ACC112 (cell line): ENCODE results near the gene ARHGAP10.

Experiments
- H2AFZ ChIP-seq: fragments of 200-600 bp; sonication (generic); one replicate; pipeline ENCODE4 v1.6.0; 2017; ENCODE audit warnings: antibody characterized with exemption, low read length; ENCODE audit not compliant: unreplicated experiment
- H3K27ac ChIP-seq: fragments of 200-600 bp; sonication (generic); 2 replicates; pipeline ENCODE4 v1.5.1; 2014; ENCODE audit warnings: low read depth, mild to moderate bottlenecking, antibody characterized with exemption, low read length, moderate library complexity
- H3K27me3 ChIP-seq: fragments of 200-600 bp; sonication (generic); 2 replicates; pipeline ENCODE4 v1.6.1; 2014; ENCODE audit warnings: mild to moderate bottlenecking, antibody characterized with exemption, low read length, moderate library complexity, mixed read lengths; ENCODE audit not compliant: insufficient read depth
- H3K36me3 ChIP-seq: fragments of 200-600 bp; sonication (generic); 2 replicates; pipeline ENCODE4 v1.6.1; 2016; ENCODE audit warnings: mild to moderate bottlenecking, antibody characterized with exemption, low read length, moderate library complexity, mixed read lengths; ENCODE audit not compliant: insufficient read depth
- H3K4me1 ChIP-seq: fragments of 200-600 bp; sonication (generic); one replicate; pipeline ENCODE4 v1.6.1; 2016; ENCODE audit warnings: low read length, mixed read lengths; ENCODE audit not compliant: insufficient read depth, unreplicated experiment, control insufficient read depth
- H3K4me3 ChIP-seq: fragments of 200-600 bp; sonication (generic); 2 replicates; pipeline ENCODE4 v1.5.1; 2014; ENCODE audit warnings: mild to moderate bottlenecking, low read depth, low read length
- H3K79me2 ChIP-seq: fragments of 200-600 bp; sonication (generic); one replicate; pipeline ENCODE4 v1.6.0; 2016; ENCODE audit warnings: low read length; ENCODE audit not compliant: control insufficient read depth, unreplicated experiment, insufficient read depth

ARHGAP10 gene

DNA sequence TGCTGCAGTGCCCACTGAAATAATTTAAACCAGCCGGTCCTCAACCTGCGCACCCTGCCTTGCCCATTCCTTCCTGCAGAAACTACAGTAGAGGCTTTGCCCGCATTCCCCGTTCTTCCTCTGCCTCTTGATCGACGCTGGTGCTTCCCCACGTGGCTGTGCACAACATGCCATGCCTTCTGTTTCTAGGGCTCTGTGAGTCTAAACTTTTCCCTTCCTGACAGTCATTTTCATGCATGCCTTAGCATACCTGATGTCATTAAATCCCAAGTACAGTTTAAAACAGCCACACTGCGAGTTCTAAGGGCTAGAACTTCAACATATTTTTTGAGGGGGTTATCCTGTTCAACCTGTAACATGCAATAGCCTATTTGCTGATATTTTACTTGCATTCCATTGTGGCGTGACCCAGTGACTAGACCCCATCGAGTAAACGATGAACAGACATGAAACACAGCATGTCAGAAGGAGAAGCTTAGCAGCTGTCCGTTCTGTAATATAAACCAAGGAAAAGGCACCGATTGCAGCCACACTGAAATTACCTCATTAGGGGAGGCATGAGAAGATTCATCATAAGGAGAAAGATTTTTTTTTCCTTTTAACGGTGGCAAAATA is 232.5 kb downstream of the ARHGAP10 start:
- H3K36me3 ChIP-seq, result peaks cover 5% of the 10 kb centered on the region; the same call in 1 of the 2 replicates

DNA sequence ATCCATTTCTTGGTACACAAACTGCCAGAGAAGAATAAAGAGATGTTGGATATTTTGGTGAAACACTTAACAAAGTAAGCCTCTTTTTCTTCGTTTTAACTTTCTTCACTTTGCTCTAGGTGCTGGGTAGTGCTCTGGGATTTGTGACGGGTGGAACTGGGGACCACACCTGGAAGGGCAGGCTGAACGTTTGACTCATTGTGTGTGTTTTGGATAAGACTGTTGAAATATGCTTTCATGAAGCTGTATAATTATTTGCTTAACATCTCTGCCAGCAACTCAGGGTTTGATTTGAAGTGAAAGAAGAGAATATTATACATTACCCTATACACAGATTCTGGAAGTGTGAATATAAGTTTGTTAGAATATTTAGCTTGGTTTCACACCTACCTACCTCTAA is 233.2 kb downstream of the ARHGAP10 start:
- no peaks in the 10 kb centered on the region for H3K4me1 ChIP-seq
- no peaks in the 10 kb centered on the region for H3K27me3 ChIP-seq
- no peak overlapping the region for H3K4me3 ChIP-seq
- H3K79me2 ChIP-seq, result no peaks in the 10 kb centered on the region
- H2AFZ ChIP-seq, result no peak overlapping the region
- no peak overlapping the region for H3K27ac ChIP-seq
- H3K36me3 ChIP-seq, result peaks cover 5% of the 10 kb centered on the region; the same call in 1 of the 2 replicates

More for the DNA sequence above, 232.5 kb downstream of the ARHGAP10 start:
- Histone ChIP-seq H2AFZ (no peak overlapping the region), H3K27me3 (no peaks in the 10 kb centered on the region), H3K27ac (no peak overlapping the region), H3K4me1 (no peaks in the 10 kb centered on the region), H3K79me2 (no peaks in the 10 kb centered on the region), H3K4me3 (no peak overlapping the region)

DNA sequence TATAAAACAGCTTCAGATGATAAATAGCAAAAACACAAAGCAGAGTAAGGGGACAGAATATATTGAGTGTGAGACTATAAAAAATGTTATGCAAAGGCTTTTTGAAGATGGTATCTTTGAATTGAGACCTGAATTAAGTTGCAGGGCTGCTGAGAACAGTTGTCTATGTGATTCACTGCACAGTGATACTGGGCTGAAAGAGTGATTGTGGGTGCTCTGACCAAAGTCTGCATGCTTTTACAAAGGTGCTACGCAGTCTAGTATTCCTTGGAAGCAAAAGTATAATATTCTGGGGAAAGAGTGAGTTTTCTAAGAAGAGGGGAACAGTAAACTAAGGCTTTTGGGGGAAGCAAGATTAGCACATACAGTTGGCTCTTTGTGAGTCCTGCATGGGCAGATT is 234.0 kb downstream of the ARHGAP10 start:
- Histone ChIP-seq H3K4me1 (no peaks in the 10 kb centered on the region), H3K27me3 (no peaks in the 10 kb centered on the region), H3K27ac (no peak overlapping the region), H3K79me2 (no peaks in the 10 kb centered on the region), H2AFZ (no peak overlapping the region), H3K4me3 (no peak overlapping the region), H3K36me3 (peaks cover 5% of the 10 kb centered on the region; the same call in 1 of the 2 replicates)

DNA sequence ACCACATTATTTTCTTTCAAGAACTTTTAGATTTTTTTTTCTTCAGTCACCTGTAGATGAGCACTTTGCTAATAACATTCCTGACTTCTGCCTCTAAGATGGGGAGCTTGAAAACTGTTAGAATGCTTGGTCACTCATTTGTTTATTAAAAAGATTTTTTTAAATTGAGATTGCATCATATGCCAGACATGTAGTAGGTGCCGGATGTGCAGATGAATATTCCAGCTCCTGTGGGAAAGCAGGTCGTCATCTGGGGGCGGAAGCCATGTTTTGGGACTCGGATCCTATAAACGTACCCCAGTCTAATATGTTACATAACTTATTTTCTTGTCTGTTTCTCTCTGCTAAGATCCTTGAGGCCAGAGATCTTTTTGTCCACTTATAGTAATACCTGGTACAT is 236.8 kb downstream of the ARHGAP10 start:
- Histone ChIP-seq H3K4me1 (no peaks in the 10 kb centered on the region), H3K27ac (no peak overlapping the region), H2AFZ (no peak overlapping the region), H3K36me3 (peaks cover 8% of the 10 kb centered on the region; the same call in 1 of the 2 replicates), H3K27me3 (no peaks in the 10 kb centered on the region), H3K79me2 (no peaks in the 10 kb centered on the region), H3K4me3 (no peak overlapping the region)

DNA sequence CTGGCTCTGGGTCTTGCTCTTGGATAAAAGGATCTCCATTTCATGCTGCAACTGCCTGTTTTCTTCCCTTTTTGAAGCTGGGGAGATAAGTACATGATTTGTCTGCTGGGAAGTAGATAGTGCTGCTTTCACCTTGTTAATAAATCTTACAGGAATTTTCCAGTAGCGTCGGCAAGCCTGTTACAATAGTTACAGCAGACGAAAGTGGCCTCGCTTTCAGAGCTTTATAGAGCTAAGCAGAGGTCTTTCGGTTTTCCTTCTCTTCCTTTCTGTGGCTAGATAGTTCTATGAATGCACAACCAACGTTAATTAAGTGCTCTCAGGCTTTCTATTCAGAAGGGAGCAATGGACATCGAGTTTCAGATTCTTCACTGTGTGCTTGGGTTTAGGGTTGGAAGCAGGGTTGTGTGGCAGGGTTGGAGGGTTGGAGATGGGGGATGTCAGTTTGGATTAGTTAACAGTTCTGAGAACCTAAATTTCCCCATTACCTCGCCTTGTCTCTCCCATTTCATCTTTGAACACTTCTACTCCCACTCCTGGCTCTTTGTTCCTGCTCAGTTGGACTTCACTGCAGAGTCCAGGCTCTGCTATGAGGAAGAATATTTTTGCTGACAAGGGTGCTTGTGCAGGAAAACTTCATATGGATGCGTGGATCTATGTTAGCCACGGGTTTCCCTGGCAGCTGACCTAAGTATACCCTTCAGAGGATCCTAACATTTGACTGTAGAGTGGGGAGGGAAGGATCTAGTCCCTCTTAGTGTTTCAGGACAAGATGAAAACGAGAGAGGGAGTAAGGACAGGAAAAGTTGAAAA is 237.9 kb downstream of the ARHGAP10 start:
- H2AFZ ChIP-seq, result no peak overlapping the region

GRCh38 chr4:147971116-147971515 is 239.2 kb downstream of the ARHGAP10 start:
- Histone ChIP-seq H3K27me3 (no peaks in the 10 kb centered on the region), H2AFZ (no peak overlapping the region), H3K4me1 (peaks cover 6% of the 10 kb centered on the region), H3K79me2 (no peaks in the 10 kb centered on the region), H3K36me3 (peaks cover 8% of the 10 kb centered on the region), H3K27ac (no peak overlapping the region), H3K4me3 (no peak overlapping the region)

More for the DNA sequence above, 237.9 kb downstream of the ARHGAP10 start:
- Histone ChIP-seq H3K27me3 (no peaks in the 10 kb centered on the region), H3K27ac (no peak overlapping the region), H3K4me3 (no peak overlapping the region), H3K4me1 (no peaks in the 10 kb centered on the region), H3K36me3 (peaks cover 8% of the 10 kb centered on the region; the same call in 1 of the 2 replicates), H3K79me2 (no peaks in the 10 kb centered on the region)

DNA sequence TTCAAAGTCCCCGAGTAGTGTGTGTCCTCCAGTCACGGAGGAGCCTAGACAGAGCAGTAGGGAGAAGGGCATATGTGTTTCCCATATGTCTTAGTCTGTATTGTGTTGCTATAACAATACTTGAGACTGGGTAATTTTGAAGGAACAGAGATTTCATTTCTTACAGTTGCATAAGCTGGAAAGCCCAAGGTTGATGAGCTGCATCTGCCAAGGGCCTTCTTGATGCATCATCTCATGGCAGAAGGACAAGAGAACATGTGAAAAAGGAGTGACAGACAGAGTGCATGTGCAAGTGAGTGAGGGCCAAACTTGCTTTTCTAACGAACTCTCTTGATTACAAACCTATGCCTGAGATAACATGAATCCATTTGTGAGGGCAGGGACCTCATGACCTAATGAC is 243.4 kb downstream of the ARHGAP10 start:
- no peaks in the 10 kb centered on the region for H3K27me3 ChIP-seq
- H3K4me1 ChIP-seq, result peaks cover 7% of the 10 kb centered on the region
- H3K4me3 ChIP-seq, result no peak overlapping the region
- H3K79me2 ChIP-seq, result peaks cover 6% of the 10 kb centered on the region
- no peak overlapping the region for H2AFZ ChIP-seq
- peaks cover 3% of the 10 kb centered on the region; the same call in 1 of the 2 replicates for H3K36me3 ChIP-seq
- H3K27ac ChIP-seq, result no peak overlapping the region

- H3K27me3 ChIP-seq, result no peaks in the 10 kb centered on the region
- H2AFZ ChIP-seq, result no peak overlapping the region
- H3K79me2 ChIP-seq, result peaks cover 9% of the 10 kb centered on the region
- H3K4me1 ChIP-seq, result peaks cover 15% of the 10 kb centered on the region
- peaks cover under 1% of the 10 kb centered on the region; the same call in 1 of the 2 replicates for H3K36me3 ChIP-seq
- H3K4me3 ChIP-seq, result no peak overlapping the region
- no peak overlapping the region for H3K27ac ChIP-seq
Observed at GRCh38 chr4:147975933-147976928, 244.3 kb downstream of the ARHGAP10 start.

- Histone ChIP-seq H3K36me3 (no peaks in the 10 kb centered on the region), H3K79me2 (peaks cover 10% of the 10 kb centered on the region), H3K27ac (no peak overlapping the region), H2AFZ (no peak overlapping the region), H3K4me3 (no peak overlapping the region), H3K27me3 (no peaks in the 10 kb centered on the region), H3K4me1 (peaks cover 14% of the 10 kb centered on the region)
Observed at GRCh38 chr4:147980586-147980985, 248.7 kb downstream of the ARHGAP10 start.

DNA sequence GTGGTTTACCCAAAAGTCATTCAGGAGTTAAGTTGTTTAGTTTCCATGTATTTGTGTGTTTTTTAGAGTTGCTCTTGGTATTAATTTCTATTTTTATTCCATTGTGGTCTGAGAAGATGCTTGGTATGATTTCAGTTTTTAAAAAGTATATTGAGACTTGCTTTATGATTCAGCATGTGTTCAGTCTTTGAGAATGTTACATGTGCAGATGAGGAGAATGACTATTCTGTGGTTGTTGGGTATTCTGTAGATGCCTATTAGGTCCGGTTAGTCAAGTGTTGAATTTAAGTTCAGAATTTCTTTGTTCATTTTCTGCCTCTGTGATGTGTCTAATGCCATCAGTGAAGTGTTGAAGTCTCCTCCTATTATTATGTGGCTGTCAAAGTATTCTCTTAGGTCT is 249.4 kb downstream of the ARHGAP10 start:
- H3K4me3 ChIP-seq, result no peak overlapping the region
- peaks cover 10% of the 10 kb centered on the region for H3K79me2 ChIP-seq
- peaks cover 8% of the 10 kb centered on the region for H3K4me1 ChIP-seq
- H3K36me3 ChIP-seq, result no peaks in the 10 kb centered on the region
- no peak overlapping the region for H2AFZ ChIP-seq
- H3K27ac ChIP-seq, result no peak overlapping the region
- no peaks in the 10 kb centered on the region for H3K27me3 ChIP-seq
